DOHH2 (cell line): ENCODE results near the gene PCBP3.

Source experiments
- H3F3A ChIP-seq: fragments of 200-600 bp; sonication (generic), shearing (Covaris generic); 2 replicates; pipeline ENCODE4 v1.6.0; 2016; ENCODE audit warnings: antibody characterized with exemption, mild to moderate bottlenecking; ENCODE audit not compliant: control insufficient read depth, insufficient read depth
- H3K27ac ChIP-seq: fragments of 200-600 bp; sonication (generic); 2 replicates; pipeline ENCODE4 v1.5.1; 2014; ENCODE audit warnings: low read depth, mild to moderate bottlenecking, low read length, moderate library complexity
- H3K27me3 ChIP-seq: fragments of 200-600 bp; sonication (generic); 2 replicates; pipeline ENCODE4 v1.6.1; 2014; ENCODE audit warnings: mild to moderate bottlenecking, low read length, mixed read lengths; ENCODE audit not compliant: control insufficient read depth
- H3K36me3 ChIP-seq: fragments of 200-600 bp; sonication (generic); 2 replicates; pipeline ENCODE4 v1.6.1; 2014; ENCODE audit warnings: mild to moderate bottlenecking, low read length, moderate library complexity, mixed read lengths; ENCODE audit not compliant: control insufficient read depth
- H3K4me1 ChIP-seq: fragments of 200-600 bp; sonication (generic); 2 replicates; pipeline ENCODE4 v1.6.1; 2014; ENCODE audit warnings: mild to moderate bottlenecking, low read length, mixed read lengths; ENCODE audit not compliant: control insufficient read depth
- H3K4me2 ChIP-seq: fragments of 200-600 bp; sonication (generic); 2 replicates; pipeline ENCODE4 v1.6.0; 2014; ENCODE audit warnings: mild to moderate bottlenecking, low read length, moderate library complexity
- H3K4me3 ChIP-seq: fragments of 200-600 bp; sonication (generic); 2 replicates; pipeline ENCODE4 v1.5.1; 2014; ENCODE audit warnings: mild to moderate bottlenecking, low read length, mixed read lengths
- H3K79me2 ChIP-seq: fragments of 200-600 bp; sonication (generic); 2 replicates; pipeline ENCODE4 v1.6.1; 2014; ENCODE audit warnings: mild to moderate bottlenecking, low read length, mixed read lengths; ENCODE audit not compliant: control insufficient read depth
- H3K9me2 ChIP-seq: fragments of 200-600 bp; sonication (generic); replicated peaks from 2 replicates; pipeline ENCODE4 v1.6.1; 2014; ENCODE audit warnings: mild to moderate bottlenecking, low read length, mixed read lengths; ENCODE audit not compliant: control insufficient read depth
- H3K9me3 ChIP-seq: fragments of 200-600 bp; sonication (generic); 2 replicates; pipeline ENCODE4 v1.6.1; 2014; ENCODE audit warnings: antibody characterized with exemption, low read length, mixed read lengths; ENCODE audit not compliant: control insufficient read depth, insufficient read depth
- H4K20me1 ChIP-seq: fragments of 200-600 bp; sonication (generic); 2 replicates; pipeline ENCODE4 v1.6.0; 2014; ENCODE audit warnings: low read depth, mild to moderate bottlenecking, antibody characterized with exemption, low read length, moderate library complexity; ENCODE audit not compliant: control insufficient read depth, insufficient read depth
- CTCF ChIP-seq: fragments of 200-600 bp; sonication (generic); IDR thresholded peaks from one replicate; pipeline ENCODE4 v1.5.1; 2014; ENCODE audit warnings: antibody characterized with exemption, mild to moderate bottlenecking, low read depth, low read length; ENCODE audit not compliant: poor library complexity, severe bottlenecking
- EZH2phosphoT487 ChIP-seq: fragments of 200-600 bp; sonication (generic); IDR thresholded peaks from 2 replicates; pipeline ENCODE4 v1.6.1; 2017; ENCODE audit warnings: borderline replicate concordance, mild to moderate bottlenecking, antibody characterized with exemption, low read length, moderate library complexity, mixed read lengths

The PCBP3 gene

DNA sequence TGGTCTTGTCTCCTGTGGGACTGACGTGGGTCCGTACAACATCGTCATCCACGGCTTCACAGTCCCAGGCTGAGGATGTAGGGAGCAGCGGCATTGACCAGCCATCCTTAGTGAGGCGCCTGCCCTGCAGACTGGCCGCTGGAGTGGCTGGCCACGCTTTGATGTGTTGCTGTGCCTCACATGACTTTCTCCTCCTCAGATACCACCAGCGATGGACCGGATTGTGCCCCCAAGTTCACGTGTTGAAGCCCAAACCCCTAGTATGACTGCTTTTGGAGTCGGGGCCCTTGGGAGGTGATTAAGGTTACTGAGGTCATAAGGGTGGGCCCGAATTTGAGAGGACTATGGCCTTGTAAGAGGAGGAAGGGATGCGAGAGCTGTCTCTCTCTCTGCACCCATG, 122.5 kb downstream of the PCBP3 start:
- Histone ChIP-seq H3K4me3 (no peak overlapping the region), H3K36me3 (no peaks in the 10 kb centered on the region), H3K4me2 (no peak overlapping the region), H3K27me3 (no peaks in the 10 kb centered on the region), H4K20me1 (no peaks in the 10 kb centered on the region), H3K9me3 (no peaks in the 10 kb centered on the region), H3K79me2 (no peaks in the 10 kb centered on the region), H3K9me2 (no peaks in the 10 kb centered on the region), H3K4me1 (no peaks in the 10 kb centered on the region), H3F3A (no peaks in the 10 kb centered on the region), H3K27ac (no peak overlapping the region)
- TF ChIP-seq EZH2phosphoT487 (no peak), CTCF (no peak)

DNA sequence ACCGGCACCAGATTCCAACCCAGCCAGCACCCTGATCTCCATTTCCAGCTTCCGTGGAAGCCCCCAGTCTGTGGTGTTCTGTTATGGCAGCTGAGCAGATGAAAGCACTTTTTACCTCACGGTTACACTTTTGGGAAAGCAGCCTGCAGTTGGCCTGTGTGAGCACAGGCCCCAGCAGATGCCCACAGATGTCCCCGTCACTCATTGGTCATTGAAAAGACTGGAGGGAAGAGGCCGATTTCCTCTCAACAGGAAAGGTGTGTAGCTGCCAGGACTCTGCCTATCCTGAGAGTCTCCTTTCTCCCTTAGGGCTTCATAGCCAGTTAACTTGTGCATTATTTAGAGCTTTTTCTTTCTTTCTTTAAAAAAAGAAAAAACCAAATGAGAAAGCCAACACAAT, 123.0 kb downstream of the PCBP3 start:
- Histone ChIP-seq H3F3A (no peaks in the 10 kb centered on the region), H3K27ac (no peak overlapping the region), H4K20me1 (no peaks in the 10 kb centered on the region), H3K79me2 (no peaks in the 10 kb centered on the region), H3K4me2 (no peak overlapping the region), H3K9me3 (no peaks in the 10 kb centered on the region), H3K9me2 (no peaks in the 10 kb centered on the region), H3K27me3 (no peaks in the 10 kb centered on the region), H3K4me3 (no peak overlapping the region), H3K36me3 (no peaks in the 10 kb centered on the region), H3K4me1 (no peaks in the 10 kb centered on the region)
- TF ChIP-seq EZH2phosphoT487 (no peak), CTCF (no peak)

DNA sequence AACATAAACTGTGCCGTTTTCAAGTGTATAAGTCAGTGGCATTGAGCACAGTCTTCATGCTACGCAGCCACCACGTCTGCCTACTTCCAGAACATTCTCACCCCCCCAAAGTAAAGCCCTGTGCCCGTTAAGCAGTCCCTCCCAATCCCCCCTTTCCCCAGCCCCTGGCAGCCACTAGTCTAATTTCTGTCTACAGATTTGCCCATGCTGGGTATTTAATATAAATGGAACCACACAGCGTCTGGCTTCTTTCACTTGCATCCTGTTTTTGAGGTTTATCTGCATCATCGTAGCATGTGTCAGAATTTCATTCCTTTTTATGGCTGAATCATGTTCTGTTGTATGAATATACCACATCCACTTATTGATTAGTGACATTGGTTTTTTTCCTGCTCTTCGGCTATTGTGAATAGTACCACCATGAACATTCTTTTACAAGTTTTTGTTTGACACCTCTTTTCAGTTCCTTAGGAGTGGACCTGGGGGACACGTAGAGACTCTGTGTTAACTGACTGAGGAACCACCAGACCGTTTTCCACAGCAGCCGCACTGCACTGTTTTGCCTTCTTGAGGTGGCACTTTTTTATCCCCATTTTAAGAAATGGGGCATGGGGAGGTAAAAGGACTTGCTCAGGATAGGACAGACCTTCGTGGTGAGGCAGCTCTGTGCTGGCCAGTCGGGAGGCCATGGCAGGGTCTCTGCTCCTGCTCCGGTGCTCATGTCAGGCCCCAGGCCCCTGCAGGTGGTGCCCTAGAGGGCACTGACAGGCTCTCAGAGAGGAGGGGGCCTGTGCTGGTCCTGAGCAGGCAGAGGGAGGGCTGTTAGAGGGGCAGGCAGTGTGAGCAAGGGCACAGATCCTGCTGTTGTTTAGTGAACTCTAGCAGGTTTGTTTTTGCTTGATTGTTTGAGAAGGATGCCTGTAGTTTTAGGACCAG, 123.8 kb downstream of the PCBP3 start:
- H3K27me3 ChIP-seq, result no peaks in the 10 kb centered on the region
- H3K4me2 ChIP-seq, result no peak overlapping the region
- H3K9me3 ChIP-seq, result no peaks in the 10 kb centered on the region
- no peaks in the 10 kb centered on the region for H3K9me2 ChIP-seq
- H3K4me1 ChIP-seq, result no peaks in the 10 kb centered on the region
- no peaks in the 10 kb centered on the region for H3F3A ChIP-seq
- no peak overlapping the region for H3K4me3 ChIP-seq
- no peaks in the 10 kb centered on the region for H3K79me2 ChIP-seq
- TF ChIP-seq EZH2phosphoT487, result no peak
- no peak for TF ChIP-seq CTCF
- H3K36me3 ChIP-seq, result no peaks in the 10 kb centered on the region
- H4K20me1 ChIP-seq, result no peaks in the 10 kb centered on the region
- H3K27ac ChIP-seq, result no peak overlapping the region
